ENCODE results near the gene UHRF2.
"Not testable (repeated sequence)": the region's sequence is repeated elsewhere in the genome, so short reads cannot be mapped to it uniquely, and the experiment has no call there.

UHRF2 gene, protein sequence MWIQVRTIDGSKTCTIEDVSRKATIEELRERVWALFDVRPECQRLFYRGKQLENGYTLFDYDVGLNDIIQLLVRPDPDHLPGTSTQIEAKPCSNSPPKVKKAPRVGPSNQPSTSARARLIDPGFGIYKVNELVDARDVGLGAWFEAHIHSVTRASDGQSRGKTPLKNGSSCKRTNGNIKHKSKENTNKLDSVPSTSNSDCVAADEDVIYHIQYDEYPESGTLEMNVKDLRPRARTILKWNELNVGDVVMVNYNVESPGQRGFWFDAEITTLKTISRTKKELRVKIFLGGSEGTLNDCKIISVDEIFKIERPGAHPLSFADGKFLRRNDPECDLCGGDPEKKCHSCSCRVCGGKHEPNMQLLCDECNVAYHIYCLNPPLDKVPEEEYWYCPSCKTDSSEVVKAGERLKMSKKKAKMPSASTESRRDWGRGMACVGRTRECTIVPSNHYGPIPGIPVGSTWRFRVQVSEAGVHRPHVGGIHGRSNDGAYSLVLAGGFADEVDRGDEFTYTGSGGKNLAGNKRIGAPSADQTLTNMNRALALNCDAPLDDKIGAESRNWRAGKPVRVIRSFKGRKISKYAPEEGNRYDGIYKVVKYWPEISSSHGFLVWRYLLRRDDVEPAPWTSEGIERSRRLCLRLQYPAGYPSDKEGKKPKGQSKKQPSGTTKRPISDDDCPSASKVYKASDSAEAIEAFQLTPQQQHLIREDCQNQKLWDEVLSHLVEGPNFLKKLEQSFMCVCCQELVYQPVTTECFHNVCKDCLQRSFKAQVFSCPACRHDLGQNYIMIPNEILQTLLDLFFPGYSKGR

DNA sequence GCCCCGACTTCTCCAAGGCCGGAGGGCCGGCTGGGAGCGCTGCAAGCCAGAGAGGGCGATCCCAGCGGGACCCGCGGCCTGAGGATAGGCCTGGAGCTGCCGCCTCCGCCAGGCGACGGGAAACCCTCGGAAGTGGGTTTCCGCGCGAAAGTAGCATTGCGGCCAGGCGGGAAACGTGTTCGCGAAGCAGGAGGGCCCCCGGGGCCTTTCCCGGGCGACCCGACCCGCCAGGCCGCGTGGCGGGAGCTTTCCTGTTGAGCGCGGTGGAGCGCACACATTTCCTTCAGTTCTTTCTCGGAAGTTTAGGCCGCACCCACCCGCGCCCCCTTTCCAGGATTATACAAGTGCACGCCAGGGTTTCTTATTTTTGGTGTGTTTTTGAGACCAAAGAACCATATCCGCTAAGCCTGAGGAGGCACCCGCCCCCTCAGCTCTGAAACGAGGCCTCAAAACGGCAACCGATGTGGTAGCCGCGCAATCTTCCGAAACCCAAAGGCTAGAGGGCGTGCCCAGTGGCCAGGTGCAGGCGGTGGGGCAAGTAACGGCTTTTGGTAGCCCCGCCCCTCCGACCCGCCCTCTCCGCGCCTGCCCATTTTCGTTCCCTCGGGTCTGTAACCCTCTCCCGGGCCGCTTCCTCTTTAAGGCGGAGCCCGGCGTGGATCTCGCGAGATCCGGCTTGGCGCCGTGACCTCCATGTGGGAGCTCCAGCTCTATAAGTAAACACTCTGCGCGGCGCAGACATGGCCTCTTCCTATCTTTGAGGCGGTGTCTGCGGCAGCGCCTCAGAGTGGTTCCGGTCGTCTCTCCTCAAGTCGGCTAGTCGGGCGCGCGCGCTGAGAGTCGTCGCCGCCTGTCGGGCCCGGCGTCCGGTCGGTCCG is at the start of gene UHRF2:
Gene UHRF2, plus strand, starts transcription at position 713 of the 878 bp plus-strand sequence. CDS start 292 bp downstream, outside the sequence.
- peak; percentile 93 for DNase-seq (ENCODE audit: low spot score)

DNA sequence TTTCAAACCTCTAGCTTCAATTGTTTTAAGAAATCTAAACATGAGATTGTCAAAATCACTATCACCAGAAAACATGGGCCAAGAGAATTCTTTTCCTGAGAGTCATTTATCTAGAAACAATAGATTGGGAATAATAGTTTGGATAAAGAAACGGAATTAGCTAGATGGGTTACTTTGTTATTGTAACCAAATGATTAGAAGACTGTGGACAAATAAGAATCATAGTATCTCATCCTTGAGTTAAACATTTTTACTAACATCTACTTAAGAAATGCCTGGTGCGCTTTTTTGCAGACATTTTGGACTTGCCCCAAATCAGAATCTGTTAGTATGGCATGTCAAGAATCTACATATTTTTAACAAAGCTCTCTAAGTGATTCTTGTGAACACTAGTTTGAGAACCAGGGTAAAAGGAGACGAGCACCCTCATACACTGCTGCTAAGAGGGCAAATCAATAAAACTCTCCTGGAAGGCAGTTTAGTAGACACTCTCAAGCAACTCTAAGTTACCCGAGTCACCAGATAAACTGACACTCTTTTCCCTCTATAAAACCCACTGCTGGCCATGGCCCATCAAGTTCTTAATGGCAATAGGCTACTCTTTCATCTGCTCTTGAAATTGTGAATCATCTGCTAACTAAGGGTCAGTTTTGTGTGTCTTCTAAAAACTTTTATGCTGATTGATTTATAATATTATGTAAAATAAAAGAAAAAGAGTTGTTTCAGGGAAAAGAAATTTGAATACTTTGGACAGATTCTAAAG is 45.7 kb upstream of the UHRF2 start:
- DNase-seq (ENCODE audit: low spot score), result no peak

DNA sequence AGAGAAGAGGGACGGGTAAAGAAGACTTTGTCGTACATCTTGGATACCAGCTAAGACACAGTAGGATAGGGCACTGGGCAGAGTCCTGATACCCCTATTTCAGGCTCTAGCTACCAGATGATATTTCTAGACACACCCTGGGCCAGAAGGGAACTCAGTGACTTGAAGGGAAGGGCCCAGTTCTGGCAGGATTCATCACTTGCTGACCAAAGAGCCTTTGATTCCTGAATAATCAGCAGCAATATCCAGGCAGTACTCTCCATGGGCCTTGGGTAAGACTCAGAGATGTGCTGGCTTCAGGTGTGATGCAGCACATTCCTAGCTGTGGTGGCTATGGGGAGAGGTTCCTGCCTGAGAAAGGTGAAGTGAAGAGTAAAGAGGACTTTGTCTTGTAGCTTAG is 44.2 kb upstream of the UHRF2 start:
- no peak for DNase-seq (ENCODE audit: low spot score)

DNA sequence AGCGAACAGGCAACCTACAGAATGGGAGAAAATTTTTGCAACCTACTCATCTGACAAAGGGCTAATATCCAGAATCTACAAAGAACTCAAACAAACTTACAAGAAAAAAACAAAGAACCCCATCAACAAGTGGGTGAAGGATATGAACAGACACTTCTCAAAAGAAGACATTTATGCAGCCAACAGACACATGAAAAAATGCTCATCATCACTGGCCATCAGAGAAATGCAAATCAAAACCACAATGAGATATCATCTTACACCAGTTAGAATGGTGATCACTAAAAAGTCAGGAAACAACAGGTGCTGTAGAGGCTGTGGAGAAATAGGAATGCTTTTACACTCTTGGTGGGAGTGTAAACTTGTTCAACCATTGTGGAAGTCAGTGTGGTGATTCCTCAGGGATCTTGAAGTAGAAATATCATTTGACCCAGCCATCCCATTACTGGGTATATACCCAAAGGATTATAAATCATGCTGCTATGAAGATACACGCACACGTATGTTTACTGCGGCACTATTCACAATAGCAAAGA is 31.5 kb upstream of the UHRF2 start:
- not testable (repeated sequence) for DNase-seq (ENCODE audit: low spot score)

DNA sequence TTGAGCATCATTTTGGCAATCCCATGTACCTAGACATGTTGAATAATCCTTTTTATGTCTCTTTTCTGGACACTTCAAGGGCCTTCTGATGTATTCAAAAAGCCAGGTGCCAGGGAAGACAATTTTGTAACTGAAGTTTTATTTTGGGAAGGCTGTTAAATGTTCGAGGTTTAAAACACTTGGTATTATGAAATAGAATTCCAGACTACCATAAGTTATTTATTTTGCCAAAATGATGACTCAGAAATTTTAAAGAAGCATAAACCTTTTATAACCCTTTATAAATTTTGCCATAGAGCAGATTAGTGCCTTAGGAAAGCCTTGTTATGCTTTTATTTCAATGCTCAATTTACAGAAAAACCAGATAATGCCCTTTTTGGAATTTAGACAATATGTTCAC is 30.3 kb upstream of the UHRF2 start:
- DNase-seq (ENCODE audit: low spot score), result no peak

DNA sequence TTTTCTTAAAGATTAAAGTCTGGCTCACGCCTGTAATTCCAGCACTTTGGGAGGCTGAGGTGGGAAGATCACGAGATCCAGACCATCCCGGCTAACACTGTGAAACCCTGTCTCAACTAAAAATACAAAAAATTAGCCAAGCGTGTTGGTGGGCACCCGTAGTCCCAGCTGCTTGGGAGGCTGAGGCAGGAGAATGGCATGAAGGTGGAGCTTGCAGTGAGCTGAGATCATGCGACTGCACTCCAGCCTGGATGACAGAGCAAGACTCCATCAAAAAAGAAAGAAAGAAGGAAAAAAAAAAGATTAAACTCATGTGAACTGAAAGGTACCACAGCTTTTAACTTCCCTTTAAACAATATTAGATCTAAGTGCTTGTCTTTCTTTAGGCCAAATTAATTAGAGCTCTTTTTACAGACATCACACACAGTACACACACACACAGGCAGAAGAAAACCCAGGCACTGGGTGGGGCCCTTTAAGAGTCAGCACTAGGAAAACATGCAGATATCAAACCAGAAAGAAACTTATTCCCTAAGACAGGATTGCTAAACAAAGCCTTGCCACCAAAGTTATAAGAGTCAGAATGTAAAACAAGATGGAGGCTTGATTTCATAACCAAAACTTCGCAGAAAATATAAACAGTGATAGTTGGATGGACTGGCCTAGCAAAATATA is 29.3 kb upstream of the UHRF2 start:
- DNase-seq (ENCODE audit: low spot score), result peak; percentile 17

DNA sequence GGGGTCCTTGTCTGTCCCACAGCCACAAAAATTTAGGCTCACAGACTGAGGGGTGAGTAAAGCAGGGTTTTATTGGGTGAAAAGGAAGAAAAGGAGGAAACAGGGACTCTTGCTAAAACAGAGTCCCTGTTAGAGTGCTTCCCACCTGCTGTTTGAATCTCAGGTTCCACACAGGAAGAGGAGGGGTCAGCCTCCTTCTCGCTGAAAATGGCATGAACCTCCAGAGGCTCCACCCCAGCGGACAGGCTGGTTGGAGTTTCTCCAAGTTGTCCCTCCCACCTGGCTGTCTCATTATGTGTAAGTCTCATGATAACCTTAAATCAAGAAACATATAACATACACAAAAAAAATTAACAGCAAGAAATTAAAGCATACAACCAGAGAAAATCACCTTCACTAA is 28.3 kb upstream of the UHRF2 start:
- no peak for DNase-seq (ENCODE audit: low spot score)

DNA sequence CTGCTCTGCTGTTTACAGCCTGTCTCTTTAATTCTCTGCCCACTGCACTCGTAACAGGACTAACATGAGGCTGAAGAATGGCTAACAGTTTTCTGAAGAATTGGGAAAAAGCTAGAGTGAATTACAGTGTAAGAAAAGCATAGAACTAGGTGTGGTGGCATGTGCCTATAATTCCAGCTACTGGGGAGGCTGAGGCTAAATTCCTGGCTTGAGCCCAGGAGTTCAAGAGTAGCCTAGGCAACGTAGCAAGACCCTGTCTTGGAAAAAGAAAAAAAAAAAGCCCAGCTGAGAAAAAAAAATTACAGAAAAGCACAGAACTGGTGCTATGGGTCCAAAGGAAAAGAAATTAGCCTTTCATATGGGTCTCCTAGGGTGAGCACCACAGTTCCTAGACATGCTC is 13.9 kb upstream of the UHRF2 start:
- DNase-seq (ENCODE audit: low spot score), result no peak

DNA sequence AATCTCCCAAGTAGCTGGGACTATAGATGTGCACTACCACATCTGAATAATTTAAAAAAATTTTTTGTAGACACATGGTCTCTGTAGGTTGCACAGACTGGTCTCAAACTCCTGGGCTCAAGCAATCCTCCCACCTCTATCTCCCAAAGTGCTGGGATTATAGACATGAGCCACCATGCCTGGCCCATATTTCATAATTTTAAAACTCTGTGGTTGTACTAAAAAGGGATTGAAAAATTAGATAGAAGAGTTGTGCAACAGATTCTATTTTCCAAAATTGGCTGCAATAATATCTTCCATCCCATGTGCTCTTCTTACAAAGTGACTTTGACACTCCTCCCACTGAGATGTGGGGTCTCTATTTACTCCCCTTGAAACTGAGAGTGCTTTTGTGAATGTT is 7.6 kb upstream of the UHRF2 start:
- DNase-seq (ENCODE audit: low spot score), result no peak

DNA sequence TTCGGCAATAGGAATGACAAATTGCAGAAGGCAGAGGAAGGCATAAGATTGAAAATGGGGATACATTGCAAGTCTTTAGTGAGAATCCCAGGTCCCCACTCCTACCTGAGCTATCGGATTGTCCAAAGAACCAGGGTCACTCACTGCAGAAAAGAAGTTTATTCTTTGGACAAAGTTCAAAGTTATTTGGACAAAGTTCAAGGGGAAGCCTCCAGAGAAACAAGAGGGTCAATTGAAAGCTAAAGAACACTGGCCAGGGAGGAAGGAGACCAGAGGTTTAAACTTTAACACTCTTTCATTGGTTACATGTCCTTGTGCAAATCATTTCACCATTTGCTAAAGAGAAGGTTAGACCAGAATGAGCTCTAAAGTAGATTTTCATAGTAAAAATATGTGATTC is 5.2 kb upstream of the UHRF2 start:
- DNase-seq (ENCODE audit: low spot score), result no peak

DNA sequence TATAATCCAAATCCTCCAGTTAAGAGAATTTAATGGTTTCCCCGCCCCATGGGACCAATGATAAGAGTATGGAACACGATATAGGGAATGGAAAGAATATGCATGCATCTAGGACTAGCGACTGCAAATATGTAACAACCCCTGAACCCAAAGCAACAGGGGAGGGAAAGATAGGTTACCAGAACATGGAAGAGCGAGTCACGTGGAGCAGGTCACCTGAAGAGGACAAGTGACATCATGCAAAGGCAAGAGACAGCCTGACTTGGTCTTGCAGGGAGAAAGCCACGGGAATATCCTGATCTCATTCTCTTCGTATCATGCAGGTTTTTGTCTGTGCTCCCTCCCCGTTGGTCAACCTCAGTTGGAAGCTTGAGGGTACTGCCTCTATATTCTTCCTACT is 4.7 kb upstream of the UHRF2 start:
- DNase-seq (ENCODE audit: low spot score), result no peak

DNA sequence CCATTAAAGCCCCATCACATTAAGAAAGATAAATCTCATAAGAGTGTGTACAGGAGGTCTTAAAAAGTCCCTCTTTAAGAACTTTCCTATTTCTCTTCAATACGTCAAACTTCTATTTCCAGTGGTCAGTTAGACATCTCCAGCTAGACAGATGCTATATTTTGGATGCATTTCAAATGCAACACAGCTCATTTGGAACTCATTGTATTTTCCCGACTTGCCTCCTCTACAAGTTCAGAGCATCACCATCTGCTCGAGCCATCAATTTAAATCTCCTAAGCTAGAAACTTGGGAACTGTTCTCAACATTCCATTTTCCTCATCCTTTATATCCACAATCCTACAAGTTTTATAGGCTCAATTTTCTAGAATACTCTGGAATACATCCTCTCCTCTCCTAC is 3.2 kb upstream of the UHRF2 start:
- DNase-seq (ENCODE audit: low spot score), result no peak

DNA sequence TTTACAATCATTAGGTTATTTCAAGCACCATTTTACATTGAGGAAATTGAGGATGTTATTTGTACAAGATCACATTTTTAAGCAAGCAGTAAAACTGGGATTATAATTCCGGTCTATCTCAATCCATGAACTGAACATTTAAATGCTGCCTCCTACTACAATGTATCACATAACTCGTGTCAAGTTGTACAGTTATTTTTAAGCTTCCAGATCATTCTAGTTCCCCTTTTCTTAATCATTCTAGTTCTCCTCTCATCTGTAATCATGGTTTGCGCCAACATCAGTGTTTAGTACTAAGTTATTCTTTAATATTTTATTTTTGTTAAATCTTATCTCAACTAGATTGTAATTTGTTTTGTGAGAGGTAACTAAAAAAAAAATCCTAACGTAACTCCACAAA is 2.4 kb upstream of the UHRF2 start:
- no peak for DNase-seq (ENCODE audit: low spot score)

DNA sequence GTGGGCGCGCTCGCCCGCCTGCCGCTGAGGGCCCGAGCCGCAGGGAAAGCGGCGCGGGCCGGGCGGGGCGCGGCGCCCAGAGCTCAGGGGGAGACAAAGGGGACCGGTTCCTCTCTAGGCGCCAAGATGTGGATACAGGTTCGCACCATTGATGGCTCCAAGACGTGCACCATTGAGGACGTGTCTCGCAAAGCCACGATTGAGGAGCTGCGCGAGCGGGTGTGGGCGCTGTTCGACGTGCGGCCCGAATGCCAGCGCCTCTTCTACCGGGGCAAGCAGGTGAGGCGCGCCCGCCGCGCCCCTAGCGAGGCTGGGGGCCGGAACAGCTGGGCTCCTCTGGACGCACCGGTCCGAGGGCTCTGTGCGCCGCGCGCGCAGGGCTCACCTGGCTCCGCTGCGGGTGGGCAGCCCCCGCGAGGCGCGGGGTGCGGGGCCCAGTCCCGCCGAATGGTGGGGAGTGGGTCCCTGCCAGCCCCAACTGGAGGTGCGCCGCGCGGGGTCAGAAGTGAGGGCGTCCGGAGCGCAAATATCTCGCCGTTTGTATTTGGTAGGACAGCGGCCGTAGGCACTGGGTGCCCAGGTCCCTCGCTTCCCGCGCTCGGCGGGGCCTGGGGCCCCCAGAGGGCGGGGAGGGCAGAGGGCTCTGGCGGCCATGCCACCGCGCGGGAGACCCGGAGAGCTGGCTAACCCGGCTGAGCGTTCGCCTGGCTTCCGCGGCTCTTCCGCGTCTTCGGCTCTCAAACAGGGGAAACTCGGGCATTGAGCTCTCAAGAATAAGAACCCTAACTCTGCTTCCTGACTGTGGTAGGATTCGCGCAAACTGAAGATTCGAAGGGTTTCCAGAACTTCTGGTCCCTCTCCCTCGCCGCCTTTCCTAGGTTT is 607 bp downstream of the UHRF2 start:
- DNase-seq (ENCODE audit: low spot score), result peak; percentile 21

DNA sequence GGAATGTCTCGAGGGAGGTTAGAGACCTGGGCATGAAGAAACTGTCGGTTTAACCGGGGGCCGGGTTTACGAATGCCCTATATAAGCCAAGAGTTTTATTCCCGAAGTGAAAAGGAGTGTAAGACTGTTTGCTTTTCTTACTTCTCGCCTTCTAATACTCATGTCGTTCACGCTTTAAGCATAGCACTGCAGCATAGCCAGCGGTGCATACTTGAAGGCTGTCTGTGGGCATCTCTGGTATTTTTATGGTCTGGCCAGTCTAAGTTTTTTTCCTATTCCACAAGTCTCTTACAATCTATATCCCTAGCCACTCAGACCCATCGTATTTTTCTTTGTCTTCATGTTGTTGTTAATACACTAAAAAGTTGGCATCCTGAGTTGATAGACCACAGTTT is 1.2 kb downstream of the UHRF2 start:
- peak; percentile 43 for DNase-seq (ENCODE audit: low spot score)

DNA sequence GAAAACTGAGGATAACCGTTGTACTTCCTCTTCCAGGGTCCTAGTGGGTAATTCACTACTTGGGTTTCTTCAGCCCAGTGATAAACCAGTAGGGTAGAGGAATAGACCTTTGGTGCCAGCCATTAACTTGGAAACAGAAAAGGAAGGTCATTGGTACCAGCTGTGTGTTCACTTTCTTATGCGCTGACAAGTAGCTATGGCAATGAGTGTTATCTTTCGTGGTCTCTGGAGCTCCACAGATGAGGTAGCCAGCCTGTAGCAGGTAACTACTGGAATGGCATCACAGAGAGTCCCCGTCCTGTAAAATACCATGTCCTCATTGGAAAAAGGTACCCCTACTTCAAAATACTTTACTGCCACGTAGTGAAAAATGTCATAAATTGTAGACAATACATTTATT is 2.3 kb downstream of the UHRF2 start:
- DNase-seq (ENCODE audit: low spot score), result no peak

DNA sequence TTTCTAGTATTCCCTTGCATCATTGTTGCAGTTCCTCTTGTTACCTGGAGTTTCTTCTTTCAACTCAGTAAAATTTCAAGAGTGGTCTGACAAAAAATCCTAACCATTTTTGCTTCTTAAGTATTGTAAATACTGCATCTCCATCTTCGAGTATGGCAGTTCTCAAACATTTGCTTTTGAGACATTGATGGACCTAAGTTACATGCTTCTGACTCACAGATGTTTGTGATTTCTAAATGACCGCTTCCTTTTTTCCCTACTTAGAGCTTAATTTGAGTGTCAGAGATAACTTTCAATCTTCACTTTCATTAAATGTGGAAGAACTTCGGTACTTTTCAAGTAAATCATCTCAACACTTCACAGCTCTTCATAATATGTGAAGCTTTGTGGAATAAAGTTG is 4.2 kb downstream of the UHRF2 start:
- no peak for DNase-seq (ENCODE audit: low spot score)

DNA sequence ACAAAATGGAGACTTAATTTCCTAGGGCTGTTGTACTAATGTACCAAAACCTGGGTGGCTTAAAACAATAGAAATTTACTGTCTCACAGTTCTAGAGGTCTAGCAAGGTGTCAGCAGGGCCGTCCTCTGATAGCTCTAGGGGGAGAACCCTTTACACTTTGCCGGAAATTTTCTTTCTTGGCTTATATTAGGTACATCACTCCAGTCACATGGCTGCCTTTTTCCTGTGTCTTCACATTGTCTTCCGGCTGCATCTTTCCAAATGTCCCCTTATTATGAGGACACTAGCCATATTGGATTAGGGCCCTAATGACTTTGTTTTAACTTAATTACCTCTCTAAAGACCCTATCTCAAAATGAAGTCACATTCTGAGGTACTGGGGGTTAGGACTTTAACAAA is 5.8 kb downstream of the UHRF2 start:
- DNase-seq (ENCODE audit: low spot score), result no peak

DNA sequence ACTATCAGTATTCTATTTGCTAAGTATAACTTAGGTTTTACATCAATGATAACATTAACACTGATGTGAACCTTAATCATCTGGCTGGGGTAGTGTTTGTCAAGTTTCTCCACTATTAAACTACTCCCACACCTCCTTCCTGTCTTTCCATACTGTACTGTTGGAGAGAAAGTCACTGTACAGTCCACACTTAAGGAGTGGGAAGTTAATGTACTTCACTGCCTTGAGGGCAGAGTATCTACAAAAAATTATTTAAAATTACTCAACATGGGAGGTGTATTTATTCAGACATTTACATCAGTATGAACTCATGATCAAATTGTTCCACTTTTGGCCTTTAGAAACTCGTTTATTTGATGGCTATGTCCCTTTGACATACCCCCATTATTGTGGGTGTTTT is 11.9 kb downstream of the UHRF2 start:
- no peak for DNase-seq (ENCODE audit: low spot score)

DNA sequence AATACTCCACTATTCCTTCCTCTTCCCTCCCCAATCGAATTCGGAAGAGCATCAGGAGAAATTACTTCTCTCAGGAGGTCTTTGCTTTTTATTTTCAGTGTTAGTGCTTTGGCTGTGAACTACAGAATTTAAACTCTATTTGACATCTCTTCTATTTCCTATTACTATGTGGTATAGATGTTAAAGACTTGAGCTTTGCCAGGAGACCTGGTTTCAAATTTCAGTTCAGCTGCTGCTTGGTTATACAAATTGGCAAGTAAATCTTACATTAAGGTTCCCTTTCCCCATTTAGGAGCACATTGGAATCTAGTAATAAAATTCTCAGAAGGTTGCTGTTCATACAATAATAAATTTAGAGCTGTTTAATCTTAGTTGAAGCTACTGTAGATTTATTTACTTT is 13.1 kb downstream of the UHRF2 start:
- DNase-seq (ENCODE audit: low spot score), result no peak
